ENCODE measurements around the gene CPS1.

DNA sequence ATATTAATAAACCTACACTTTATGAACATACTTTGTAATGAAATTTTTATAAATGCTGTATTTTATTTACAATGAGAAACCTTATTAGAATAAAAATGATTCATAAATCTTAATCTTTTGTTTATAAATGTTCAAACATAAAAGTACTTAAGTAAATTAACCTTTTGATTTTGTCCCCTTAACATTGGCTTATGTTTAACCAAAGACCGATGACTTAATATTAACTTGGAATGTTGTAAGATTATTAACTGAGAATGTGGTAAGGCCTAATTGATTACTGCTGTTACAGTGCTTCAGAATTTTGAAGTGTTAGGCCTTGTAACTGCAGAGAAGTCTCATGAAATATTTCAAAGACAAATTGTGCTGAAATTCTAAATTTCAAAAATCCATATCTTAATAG, 5.7 kb downstream of the CPS1 start:
- no peak for TF ChIP-seq POLR2A (IDR thresholded peaks at IDR 0.05)
- TF ChIP-seq, protein P1, sequence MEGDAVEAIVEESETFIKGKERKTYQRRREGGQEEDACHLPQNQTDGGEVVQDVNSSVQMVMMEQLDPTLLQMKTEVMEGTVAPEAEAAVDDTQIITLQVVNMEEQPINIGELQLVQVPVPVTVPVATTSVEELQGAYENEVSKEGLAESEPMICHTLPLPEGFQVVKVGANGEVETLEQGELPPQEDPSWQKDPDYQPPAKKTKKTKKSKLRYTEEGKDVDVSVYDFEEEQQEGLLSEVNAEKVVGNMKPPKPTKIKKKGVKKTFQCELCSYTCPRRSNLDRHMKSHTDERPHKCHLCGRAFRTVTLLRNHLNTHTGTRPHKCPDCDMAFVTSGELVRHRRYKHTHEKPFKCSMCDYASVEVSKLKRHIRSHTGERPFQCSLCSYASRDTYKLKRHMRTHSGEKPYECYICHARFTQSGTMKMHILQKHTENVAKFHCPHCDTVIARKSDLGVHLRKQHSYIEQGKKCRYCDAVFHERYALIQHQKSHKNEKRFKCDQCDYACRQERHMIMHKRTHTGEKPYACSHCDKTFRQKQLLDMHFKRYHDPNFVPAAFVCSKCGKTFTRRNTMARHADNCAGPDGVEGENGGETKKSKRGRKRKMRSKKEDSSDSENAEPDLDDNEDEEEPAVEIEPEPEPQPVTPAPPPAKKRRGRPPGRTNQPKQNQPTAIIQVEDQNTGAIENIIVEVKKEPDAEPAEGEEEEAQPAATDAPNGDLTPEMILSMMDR (IDR thresholded peaks at IDR 0.05), result no peak
